ENCODE data around the gene GRIP1. TPM values are rescaled to one million over a fixed set of nuclear protein-coding genes. Genes with fewer than 3 reads are reported as not detected.

Gene GRIP1
- total RNA-seq, 1 experiment from 2014 or later = 22.5 TPM

DNA sequence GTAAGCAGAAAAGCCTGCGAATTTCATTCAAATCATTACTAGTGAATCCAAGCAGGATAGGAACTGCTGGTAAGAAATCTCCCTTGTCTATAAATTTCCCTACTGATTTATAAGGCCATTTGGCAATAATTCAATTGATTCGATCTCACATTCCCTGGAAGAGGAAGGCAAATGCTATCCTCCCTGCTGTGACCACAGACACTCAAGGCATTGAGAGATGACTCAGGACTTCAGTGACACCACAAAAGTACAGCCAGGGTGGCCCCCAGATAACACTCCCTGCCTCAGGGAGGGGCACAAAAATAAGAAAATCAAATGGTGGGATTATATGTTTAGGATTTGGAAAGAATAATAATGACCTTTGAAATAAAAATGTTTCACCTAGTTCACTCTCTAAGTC is 162.7 kb downstream of the GRIP1 start (continued):
- TF ChIP-seq, protein P1, sequence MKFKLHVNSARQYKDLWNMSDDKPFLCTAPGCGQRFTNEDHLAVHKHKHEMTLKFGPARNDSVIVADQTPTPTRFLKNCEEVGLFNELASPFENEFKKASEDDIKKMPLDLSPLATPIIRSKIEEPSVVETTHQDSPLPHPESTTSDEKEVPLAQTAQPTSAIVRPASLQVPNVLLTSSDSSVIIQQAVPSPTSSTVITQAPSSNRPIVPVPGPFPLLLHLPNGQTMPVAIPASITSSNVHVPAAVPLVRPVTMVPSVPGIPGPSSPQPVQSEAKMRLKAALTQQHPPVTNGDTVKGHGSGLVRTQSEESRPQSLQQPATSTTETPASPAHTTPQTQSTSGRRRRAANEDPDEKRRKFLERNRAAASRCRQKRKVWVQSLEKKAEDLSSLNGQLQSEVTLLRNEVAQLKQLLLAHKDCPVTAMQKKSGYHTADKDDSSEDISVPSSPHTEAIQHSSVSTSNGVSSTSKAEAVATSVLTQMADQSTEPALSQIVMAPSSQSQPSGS (CRISPR knock-in tag; IDR thresholded peaks at IDR 0.05; ENCODE audit: borderline replicate concordance, low read depth) = no peak
- TF ChIP-seq ZNF423 (CRISPR knock-in tag; IDR thresholded peaks at IDR 0.05) = no peak
- no peak for TF ChIP-seq RORB (CRISPR knock-in tag; IDR thresholded peaks at IDR 0.05)
- no peak for TF ChIP-seq JUN (CRISPR knock-in tag; IDR thresholded peaks at IDR 0.05)

DNA sequence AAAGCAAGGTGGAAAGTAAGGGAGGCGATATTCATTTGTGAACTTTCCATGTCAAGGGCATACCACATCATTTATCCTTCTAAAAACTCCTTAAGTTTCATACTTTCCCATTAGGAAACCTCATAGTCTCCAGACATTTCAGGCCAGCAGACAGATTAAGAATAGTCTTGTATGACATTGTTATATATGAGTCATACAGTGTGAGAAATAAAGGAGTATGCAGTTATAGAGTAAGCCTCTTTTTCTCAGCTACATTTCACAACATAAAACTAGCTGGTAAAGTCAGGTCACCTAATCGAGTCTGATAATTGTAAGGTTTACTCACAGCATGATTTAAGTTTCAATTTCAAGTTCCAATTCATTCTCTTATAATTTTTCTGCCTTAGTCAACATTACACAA is 164.3 kb downstream of the GRIP1 start:
- Mint-ChIP-seq H3K27me3 (ENCODE audit: low read depth) (no peaks in the 10 kb centered on the region), H3K27ac (no peak overlapping the region), H3K9me3 (peaks cover 20% of the 10 kb centered on the region), H3K4me3 (no peak overlapping the region), H3K4me1 (peaks cover 26% of the 10 kb centered on the region), H3K36me3 (peaks cover 14% of the 10 kb centered on the region)
- ChIA-PET CTCF (interaction anchor here (0.6 kb wide), 1 partner anchor 94 kb away, joined by 3 read pairs; no protein-coding TSS in a partner anchor), POLR2A (no interaction called here)
- TF ChIP-seq ELF4 (CRISPR knock-in tag; IDR thresholded peaks at IDR 0.05; ENCODE audit: low read depth) (no peak), TP53 (CRISPR knock-in tag; IDR thresholded peaks at IDR 0.05) (no peak), JAZF1 (CRISPR knock-in tag; IDR thresholded peaks at IDR 0.05) (no peak), FOXJ3 (CRISPR knock-in tag; IDR thresholded peaks at IDR 0.05; ENCODE audit: borderline replicate concordance) (no peak), IRF2 (CRISPR knock-in tag; IDR thresholded peaks at IDR 0.05; ENCODE audit: borderline replicate concordance, low read depth) (no peak), FOXK1 (CRISPR knock-in tag; IDR thresholded peaks at IDR 0.05) (no peak), EMX1 (CRISPR knock-in tag; IDR thresholded peaks at IDR 0.05) (no peak), RORB (CRISPR knock-in tag; IDR thresholded peaks at IDR 0.05) (no peak), FOXP1 (CRISPR knock-in tag; IDR thresholded peaks at IDR 0.05; ENCODE audit: borderline replicate concordance) (no peak), PRRX2 (CRISPR knock-in tag; IDR thresholded peaks at IDR 0.05) (no peak)
- TF ChIP-seq, protein P2, sequence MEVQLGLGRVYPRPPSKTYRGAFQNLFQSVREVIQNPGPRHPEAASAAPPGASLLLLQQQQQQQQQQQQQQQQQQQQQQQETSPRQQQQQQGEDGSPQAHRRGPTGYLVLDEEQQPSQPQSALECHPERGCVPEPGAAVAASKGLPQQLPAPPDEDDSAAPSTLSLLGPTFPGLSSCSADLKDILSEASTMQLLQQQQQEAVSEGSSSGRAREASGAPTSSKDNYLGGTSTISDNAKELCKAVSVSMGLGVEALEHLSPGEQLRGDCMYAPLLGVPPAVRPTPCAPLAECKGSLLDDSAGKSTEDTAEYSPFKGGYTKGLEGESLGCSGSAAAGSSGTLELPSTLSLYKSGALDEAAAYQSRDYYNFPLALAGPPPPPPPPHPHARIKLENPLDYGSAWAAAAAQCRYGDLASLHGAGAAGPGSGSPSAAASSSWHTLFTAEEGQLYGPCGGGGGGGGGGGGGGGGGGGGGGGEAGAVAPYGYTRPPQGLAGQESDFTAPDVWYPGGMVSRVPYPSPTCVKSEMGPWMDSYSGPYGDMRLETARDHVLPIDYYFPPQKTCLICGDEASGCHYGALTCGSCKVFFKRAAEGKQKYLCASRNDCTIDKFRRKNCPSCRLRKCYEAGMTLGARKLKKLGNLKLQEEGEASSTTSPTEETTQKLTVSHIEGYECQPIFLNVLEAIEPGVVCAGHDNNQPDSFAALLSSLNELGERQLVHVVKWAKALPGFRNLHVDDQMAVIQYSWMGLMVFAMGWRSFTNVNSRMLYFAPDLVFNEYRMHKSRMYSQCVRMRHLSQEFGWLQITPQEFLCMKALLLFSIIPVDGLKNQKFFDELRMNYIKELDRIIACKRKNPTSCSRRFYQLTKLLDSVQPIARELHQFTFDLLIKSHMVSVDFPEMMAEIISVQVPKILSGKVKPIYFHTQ (CRISPR knock-in tag; IDR thresholded peaks at IDR 0.05) = no peak
- TF ChIP-seq, protein P3, sequence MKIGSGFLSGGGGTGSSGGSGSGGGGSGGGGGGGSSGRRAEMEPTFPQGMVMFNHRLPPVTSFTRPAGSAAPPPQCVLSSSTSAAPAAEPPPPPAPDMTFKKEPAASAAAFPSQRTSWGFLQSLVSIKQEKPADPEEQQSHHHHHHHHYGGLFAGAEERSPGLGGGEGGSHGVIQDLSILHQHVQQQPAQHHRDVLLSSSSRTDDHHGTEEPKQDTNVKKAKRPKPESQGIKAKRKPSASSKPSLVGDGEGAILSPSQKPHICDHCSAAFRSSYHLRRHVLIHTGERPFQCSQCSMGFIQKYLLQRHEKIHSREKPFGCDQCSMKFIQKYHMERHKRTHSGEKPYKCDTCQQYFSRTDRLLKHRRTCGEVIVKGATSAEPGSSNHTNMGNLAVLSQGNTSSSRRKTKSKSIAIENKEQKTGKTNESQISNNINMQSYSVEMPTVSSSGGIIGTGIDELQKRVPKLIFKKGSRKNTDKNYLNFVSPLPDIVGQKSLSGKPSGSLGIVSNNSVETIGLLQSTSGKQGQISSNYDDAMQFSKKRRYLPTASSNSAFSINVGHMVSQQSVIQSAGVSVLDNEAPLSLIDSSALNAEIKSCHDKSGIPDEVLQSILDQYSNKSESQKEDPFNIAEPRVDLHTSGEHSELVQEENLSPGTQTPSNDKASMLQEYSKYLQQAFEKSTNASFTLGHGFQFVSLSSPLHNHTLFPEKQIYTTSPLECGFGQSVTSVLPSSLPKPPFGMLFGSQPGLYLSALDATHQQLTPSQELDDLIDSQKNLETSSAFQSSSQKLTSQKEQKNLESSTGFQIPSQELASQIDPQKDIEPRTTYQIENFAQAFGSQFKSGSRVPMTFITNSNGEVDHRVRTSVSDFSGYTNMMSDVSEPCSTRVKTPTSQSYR (CRISPR knock-in tag; IDR thresholded peaks at IDR 0.05) = no peak
- TF ChIP-seq, protein P4, sequence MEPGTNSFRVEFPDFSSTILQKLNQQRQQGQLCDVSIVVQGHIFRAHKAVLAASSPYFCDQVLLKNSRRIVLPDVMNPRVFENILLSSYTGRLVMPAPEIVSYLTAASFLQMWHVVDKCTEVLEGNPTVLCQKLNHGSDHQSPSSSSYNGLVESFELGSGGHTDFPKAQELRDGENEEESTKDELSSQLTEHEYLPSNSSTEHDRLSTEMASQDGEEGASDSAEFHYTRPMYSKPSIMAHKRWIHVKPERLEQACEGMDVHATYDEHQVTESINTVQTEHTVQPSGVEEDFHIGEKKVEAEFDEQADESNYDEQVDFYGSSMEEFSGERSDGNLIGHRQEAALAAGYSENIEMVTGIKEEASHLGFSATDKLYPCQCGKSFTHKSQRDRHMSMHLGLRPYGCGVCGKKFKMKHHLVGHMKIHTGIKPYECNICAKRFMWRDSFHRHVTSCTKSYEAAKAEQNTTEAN (CRISPR knock-in tag; IDR thresholded peaks at IDR 0.05) = no peak
- TF ChIP-seq, protein P5, sequence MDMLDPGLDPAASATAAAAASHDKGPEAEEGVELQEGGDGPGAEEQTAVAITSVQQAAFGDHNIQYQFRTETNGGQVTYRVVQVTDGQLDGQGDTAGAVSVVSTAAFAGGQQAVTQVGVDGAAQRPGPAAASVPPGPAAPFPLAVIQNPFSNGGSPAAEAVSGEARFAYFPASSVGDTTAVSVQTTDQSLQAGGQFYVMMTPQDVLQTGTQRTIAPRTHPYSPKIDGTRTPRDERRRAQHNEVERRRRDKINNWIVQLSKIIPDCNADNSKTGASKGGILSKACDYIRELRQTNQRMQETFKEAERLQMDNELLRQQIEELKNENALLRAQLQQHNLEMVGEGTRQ (CRISPR knock-in tag; IDR thresholded peaks at IDR 0.05) = no peak
- ATAC-seq = no peak
- no peak for DNase-seq (ENCODE audit: low spot score)

Data from WTC11 (cell line).